Ovary (tissue), 3 donors: ENCODE results near the gene PCDHB1.

Experiments used
- EP300 ChIP-seq: sonication (generic); formaldehyde crosslinking; IDR thresholded peaks from one replicate; pipeline ENCODE4 v1.6.1; 2017; ENCODE audit warnings: antibody characterized with exemption
- POLR2A ChIP-seq: fragments of 450-650 bp; IDR thresholded peaks from one replicate; pipeline ENCODE4 v1.6.1; 2017; ENCODE audit warnings: antibody characterized with exemption, mild to moderate bottlenecking, moderate library complexity
- TF ChIP-seq, protein P1 (sequence below), 3 donors: fragments of 450-650 bp in 2 of 3; fragments of 200-600 bp in 1 of 3; IDR thresholded peaks; one replicate each; pipeline versions ENCODE4 v1.5.1 to v1.8.0; 2016 to 2022; ENCODE audit warnings: antibody characterized with exemption in 3 of 3, mild to moderate bottlenecking in 1 of 3
- donor health status: DM: no; HTN: no; CAD: no.

GRCh38 chr5:141077826-141078225 lies 26.7 kb downstream of the PCDHB1 start:
- TF ChIP-seq, protein P1, sequence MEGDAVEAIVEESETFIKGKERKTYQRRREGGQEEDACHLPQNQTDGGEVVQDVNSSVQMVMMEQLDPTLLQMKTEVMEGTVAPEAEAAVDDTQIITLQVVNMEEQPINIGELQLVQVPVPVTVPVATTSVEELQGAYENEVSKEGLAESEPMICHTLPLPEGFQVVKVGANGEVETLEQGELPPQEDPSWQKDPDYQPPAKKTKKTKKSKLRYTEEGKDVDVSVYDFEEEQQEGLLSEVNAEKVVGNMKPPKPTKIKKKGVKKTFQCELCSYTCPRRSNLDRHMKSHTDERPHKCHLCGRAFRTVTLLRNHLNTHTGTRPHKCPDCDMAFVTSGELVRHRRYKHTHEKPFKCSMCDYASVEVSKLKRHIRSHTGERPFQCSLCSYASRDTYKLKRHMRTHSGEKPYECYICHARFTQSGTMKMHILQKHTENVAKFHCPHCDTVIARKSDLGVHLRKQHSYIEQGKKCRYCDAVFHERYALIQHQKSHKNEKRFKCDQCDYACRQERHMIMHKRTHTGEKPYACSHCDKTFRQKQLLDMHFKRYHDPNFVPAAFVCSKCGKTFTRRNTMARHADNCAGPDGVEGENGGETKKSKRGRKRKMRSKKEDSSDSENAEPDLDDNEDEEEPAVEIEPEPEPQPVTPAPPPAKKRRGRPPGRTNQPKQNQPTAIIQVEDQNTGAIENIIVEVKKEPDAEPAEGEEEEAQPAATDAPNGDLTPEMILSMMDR (IDR thresholded peaks at IDR 0.05), result no peak
- no peak for TF ChIP-seq POLR2A
- TF ChIP-seq EP300, result no peak
